ENCODE measurements around the gene FAM53A. TPM values are rescaled to one million over a fixed set of nuclear protein-coding genes. Genes with fewer than 3 reads are reported as not detected.
"Not testable (repeated sequence)": the region's sequence is repeated elsewhere in the genome, so short reads cannot be mapped to it uniquely, and the experiment has no call there.

The FAM53A gene
- polyA plus RNA-seq, 3 donors: 1.1 to 1.7 (median 1.3) TPM

- no peak for DNase-seq (ENCODE audit: low read depth in 3 of 3, low spot score in 2 of 3)
Observed at GRCh38 chr4:1642196-1642951, 41.7 kb downstream of the FAM53A start.

- no peak for DNase-seq (ENCODE audit: low read depth in 3 of 3, low spot score in 2 of 3)
Observed at GRCh38 chr4:1641671-1642070, 42.4 kb downstream of the FAM53A start.

DNA sequence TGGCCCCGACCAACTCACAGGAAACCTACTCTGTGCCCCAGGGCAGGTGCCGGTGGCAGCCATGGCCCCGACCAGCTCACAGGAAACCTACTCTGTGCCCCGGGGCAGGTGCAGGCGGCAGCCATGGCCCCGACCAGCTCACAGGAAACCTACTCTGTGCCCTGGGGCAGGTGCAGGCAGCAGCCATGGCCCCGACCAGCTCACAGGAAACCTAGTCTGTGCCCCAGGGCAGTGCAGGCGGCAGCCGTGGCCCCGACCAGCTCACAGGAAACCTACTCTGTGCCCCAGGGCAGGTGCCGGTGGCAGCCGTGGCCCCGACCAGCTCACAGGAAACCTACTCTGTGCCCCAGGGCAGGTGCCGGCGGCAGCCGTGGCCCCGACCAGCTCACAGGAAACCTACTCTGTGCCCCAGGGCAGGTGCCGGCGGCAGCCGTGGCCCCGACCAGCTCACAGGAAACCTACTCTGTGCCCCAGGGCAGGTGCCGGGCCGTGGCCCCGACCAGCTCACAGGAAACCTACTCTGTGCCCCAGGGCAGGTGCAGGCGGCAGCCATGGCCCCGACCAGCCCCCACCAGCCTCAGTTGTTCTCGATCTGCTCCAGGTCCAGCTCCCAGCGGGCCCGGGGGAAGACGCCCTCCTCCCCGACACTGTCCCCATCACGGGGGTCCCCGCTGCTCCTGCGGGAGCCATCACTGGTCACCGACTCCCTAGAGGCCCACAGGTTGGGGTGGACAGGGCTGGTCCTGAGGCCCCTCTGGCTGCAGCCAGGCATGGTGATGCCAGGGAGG lies 43.2 kb downstream of the FAM53A start:
- DNase-seq (ENCODE audit: low read depth in 3 of 3, low spot score in 2 of 3): not testable (repeated sequence)

DNA sequence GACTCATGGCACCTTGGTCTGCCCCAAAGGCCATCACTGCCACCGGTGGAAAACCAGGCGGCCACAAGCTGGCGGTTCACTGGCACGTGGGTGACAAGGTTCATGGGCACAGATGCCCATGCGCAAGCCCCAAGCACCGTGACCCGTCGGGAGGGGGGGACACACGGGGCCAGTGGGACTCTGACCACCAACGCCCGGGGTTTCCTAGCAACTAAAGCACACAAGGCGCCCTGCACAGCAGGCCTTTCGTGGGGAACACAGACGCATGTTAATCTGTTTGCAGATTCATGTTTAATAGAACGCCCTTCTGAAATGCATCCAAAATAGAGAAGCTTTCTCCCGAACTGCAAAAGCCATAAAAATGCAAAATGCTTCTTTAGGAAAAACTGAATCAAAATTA lies 43.9 kb downstream of the FAM53A start:
- peak in 1 of 3 donors; percentile 26 for DNase-seq (ENCODE audit: low read depth in 3 of 3, low spot score in 2 of 3)

DNA sequence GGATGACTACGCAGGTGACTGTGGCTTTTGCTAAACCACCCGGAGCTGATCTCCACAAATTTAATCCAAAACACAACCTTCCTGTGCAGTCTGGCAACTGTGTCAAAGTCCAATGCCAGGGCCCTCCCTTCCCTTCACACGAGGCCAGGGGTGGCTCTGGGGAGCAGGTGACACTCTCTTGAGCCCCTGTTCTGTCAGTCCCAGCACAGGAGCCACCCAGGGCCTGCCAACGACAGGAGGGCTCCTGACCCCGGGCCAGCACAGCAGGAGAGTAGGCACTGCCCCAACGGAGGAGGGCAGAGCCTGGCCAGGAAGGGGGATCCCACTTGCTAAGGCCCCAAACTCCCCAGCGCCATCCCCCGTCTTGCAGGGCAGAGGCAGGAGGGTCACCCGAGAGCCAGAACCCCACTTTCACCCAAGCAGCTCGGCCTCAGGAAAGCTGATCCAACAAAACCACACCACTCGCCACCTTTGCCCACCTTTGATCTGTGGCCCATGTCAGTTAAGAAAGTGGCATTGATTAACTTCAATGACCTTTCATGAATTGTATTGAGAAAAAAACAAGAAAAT lies 44.7 kb downstream of the FAM53A start:
- no peak for DNase-seq (ENCODE audit: low read depth in 3 of 3, low spot score in 2 of 3)

- no peak for DNase-seq (ENCODE audit: low read depth in 3 of 3, low spot score in 2 of 3)
Observed at GRCh38 chr4:1638873-1639272, 45.2 kb downstream of the FAM53A start.

GRCh38 chr4:1638272-1638598 lies 45.9 kb downstream of the FAM53A start:
- no peak for DNase-seq (ENCODE audit: low read depth in 3 of 3, low spot score in 2 of 3)

GRCh38 chr4:1637580-1638271 lies 46.4 kb downstream of the FAM53A start:
- DNase-seq (ENCODE audit: low read depth in 3 of 3, low spot score in 2 of 3): no peak

- DNase-seq (ENCODE audit: low read depth in 3 of 3, low spot score in 2 of 3): no peak
Observed at GRCh38 chr4:1636490-1637211, 47.5 kb downstream of the FAM53A start.

- DNase-seq (ENCODE audit: low read depth in 3 of 3, low spot score in 2 of 3): no peak
Observed at GRCh38 chr4:1635464-1635863, 48.6 kb downstream of the FAM53A start.

DNA sequence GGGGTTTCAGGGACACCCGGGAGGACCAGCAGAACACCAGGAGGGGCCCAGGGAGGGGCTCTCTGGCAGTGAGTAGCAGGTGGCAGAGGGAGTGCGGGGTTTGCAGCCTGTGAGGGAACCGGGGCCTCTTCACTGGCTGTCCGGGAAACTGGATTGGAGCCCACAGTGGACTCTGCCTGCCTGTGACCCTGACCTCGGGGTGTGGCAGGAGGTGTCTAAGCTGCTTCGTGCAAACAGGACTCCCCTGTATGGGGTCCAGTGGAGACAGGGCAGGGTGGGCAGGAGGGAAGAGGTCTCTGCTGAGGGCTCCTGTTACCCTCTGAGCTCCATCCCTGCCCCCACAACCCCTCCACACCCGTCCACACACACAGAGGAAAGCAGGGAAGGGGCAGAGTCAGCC lies 50.1 kb downstream of the FAM53A start:
- DNase-seq (ENCODE audit: low read depth in 3 of 3, low spot score in 2 of 3): no peak

- no peak for DNase-seq (ENCODE audit: low read depth in 3 of 3, low spot score in 2 of 3)
Observed at GRCh38 chr4:1632109-1633104, 51.7 kb downstream of the FAM53A start.

- DNase-seq (ENCODE audit: low read depth in 3 of 3, low spot score in 2 of 3): no peak
Observed at GRCh38 chr4:1631136-1631535, 53.0 kb downstream of the FAM53A start.

GRCh38 chr4:1630266-1630665 lies 53.8 kb downstream of the FAM53A start:
- no peak for DNase-seq (ENCODE audit: low read depth in 3 of 3, low spot score in 2 of 3)

GRCh38 chr4:1629699-1630083 lies 54.4 kb downstream of the FAM53A start:
- no peak for DNase-seq (ENCODE audit: low read depth in 3 of 3, low spot score in 2 of 3)

- DNase-seq (ENCODE audit: low read depth in 3 of 3, low spot score in 2 of 3): no peak
Observed at GRCh38 chr4:1628892-1629698, 55.0 kb downstream of the FAM53A start.

- DNase-seq (ENCODE audit: low read depth in 3 of 3, low spot score in 2 of 3): no peak
Observed at GRCh38 chr4:1627417-1628313, 56.4 kb downstream of the FAM53A start.

DNA sequence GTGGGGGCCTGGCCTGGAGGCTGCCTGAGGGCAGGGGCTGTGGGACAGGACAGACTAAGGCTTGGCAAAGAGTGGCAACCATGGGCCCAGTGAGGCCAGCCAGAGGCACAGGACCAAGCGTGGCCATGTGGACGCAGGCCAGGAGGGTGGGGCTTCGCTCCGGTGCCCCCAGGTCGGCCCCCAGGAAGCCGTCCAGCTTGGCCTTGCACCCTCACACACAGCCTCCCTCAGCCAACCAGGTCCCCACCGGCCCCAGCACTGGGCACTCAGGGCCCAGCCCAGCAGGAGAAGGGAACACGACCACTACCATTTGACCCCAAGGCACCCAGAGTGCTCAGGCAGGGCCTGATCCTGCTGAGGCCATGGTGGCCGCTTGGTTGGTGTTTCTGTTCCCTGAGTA lies 57.2 kb downstream of the FAM53A start:
- no peak for DNase-seq (ENCODE audit: low read depth in 3 of 3, low spot score in 2 of 3)

Measured in right renal cortex interstitium (tissue), 3 donors.